Adrenal gland (tissue), 12 donors: ENCODE results near the gene BIRC3. TPM values are rescaled to one million over a fixed set of nuclear protein-coding genes. Genes with fewer than 3 reads are reported as not detected.

ENCODE experiments used
- DNase-seq, 7 donors: peaks; one replicate each; pipeline ENCODE4 v3.0.0-alpha.2; 2019 to 2020
- H3K27ac ChIP-seq, 5 donors: fragments of 200-600 bp; sonication (generic) in 4 of 5; 1 replicate in 3 of 5; 2 replicates in 2 of 5; pipeline versions ENCODE4 v1.5.1 to v1.8.0; 2016 to 2020; ENCODE audit warnings: mild to moderate bottlenecking in 1 of 5
- H3K27me3 ChIP-seq: fragments of 200-600 bp; 2 replicates; pipeline ENCODE4 v1.8.0; 2021
- H3K36me3 ChIP-seq, 2 donors: fragments of 200-600 bp; replicated peaks in 1 of 2; 1 replicate in 1 of 2; 2 replicates in 1 of 2; pipeline versions ENCODE4 v1.5.1 to v1.8.0; 2018 to 2022
- H3K4me1 ChIP-seq, 2 donors: fragments of 200-600 bp; replicated peaks in 1 of 2; 1 replicate in 1 of 2; 2 replicates in 1 of 2; pipeline versions ENCODE4 v1.5.1 to v1.8.0; 2018 to 2021
- H3K4me3 ChIP-seq, 4 donors: fragments of 200-600 bp; sonication (generic) in 3 of 4; one replicate each; pipeline ENCODE4 v1.5.1; 2016 to 2018
- H3K9me3 ChIP-seq, 3 donors: fragments of 200-600 bp; sonication (generic) in 1 of 3; replicated peaks in 1 of 3; 1 replicate in 2 of 3; 2 replicates in 1 of 3; pipeline versions ENCODE4 v1.5.1 to v1.8.0; 2016 to 2021
- CTCF ChIP-seq, 6 experiments: fragments of 450-650 bp in 4 of 6; fragments of 200-600 bp in 2 of 6; sonication (generic) in 1 of 6; IDR thresholded peaks; 1 replicate in 5 of 6; 2 replicates in 1 of 6; pipeline versions ENCODE4 v1.5.1 to v1.8.0; 2016 to 2021; ENCODE audit warnings: antibody characterized with exemption in 6 of 6, mild to moderate bottlenecking in 2 of 6, moderate library complexity in 1 of 6
- POLR2A ChIP-seq, 2 donors: fragments of 450-650 bp; IDR thresholded peaks; one replicate each; pipeline ENCODE4 v1.6.1; 2017; ENCODE audit warnings: antibody characterized with exemption in 2 of 2, mild to moderate bottlenecking in 2 of 2, moderate library complexity in 1 of 2
- WGBS, 4 donors: extraction: QIAGEN DNeasy Blood & Tissue Kit in 2 of 4; methylation state at CpG; one replicate each; pipeline versions ENCODE4 v1.1.5 to v1.1.7; 2013 to 2017; 5-methylcytosine and 5-hydroxymethylcytosine counted together
- intact Hi-C, 2 donors: fragments of 100-400 bp; cut with DNase I; formaldehyde crosslinking; loops; one replicate each; pipeline versions ENCODE4 v1.14.1 to v1.15.0; 2022 to 2023
- polyA plus RNA-seq, 3 donors: library from polyadenylated mRNA; stranded (reverse); fragments of 200-250 nt in 2 of 3; fragments of 350-450 nt in 1 of 3; fragmentation: Illumina TruSeq in 1 of 3; extraction: RNeasy Lipid Tissue Mini Kit (QIAGEN cat#74804) in 1 of 3; gene quantifications; one replicate each; pipeline ENCODE4 v1.2.3, GENCODE V29; 2013 to 2014
- total RNA-seq, 9 donors: library from RNA; depleted of rRNA in 4 of 9; stranded (reverse); fragments of >200 nt in 4 of 9; fragments of 120-200 nt in 1 of 9; fragmentation: NEBNext Ultra II Directional in 1 of 9; extraction: Animal tissue kit (Norgen Biotek cat#: 25700) in 1 of 9; gene quantifications; one replicate each; pipeline versions ENCODE4 v1.1.0 to v1.2.4, GENCODE V29; 2013 to 2023
- donor health status: healthy with polysubstance abuse.
- donor health status: Bipolar disorder and iron deficiency.
- donor health status: DM: yes; HTN: yes; CAD: no.
- donor health status: DM: no; HTN: no; CAD: no.
- donor health status: DM: no; HTN: no; CAD: no.
- donor health status: DM: yes; HTN: yes; CAD: no.

BIRC3 gene
- total and polyA plus RNA-seq, 12 donors = 0.48 to 8.6 (median 3.1) TPM

- no peaks in the 10 kb centered on the region for H3K4me1 ChIP-seq
- DNase-seq = no peak
- H3K27ac ChIP-seq = no peak overlapping the region
- intact Hi-C loops = no loop called here
- H3K36me3 ChIP-seq = peaks cover 0 to 36% of the 10 kb centered on the region in 2 donors
- H3K27me3 ChIP-seq = no peaks in the 10 kb centered on the region
- TF ChIP-seq POLR2A (IDR thresholded peaks at IDR 0.05) = no peak
- no peak for TF ChIP-seq CTCF (IDR thresholded peaks at IDR 0.05)
- no peaks in the 10 kb centered on the region for H3K9me3 ChIP-seq
- H3K4me3 ChIP-seq = no peak overlapping the region
- 87 to 96% (median 91%) methylated on average over 5 of the region's 5 CpGs for WGBS, 4 donors
Measured at GRCh38 chr11:102375720-102376399, 58.6 kb downstream of the BIRC3 start.

DNA sequence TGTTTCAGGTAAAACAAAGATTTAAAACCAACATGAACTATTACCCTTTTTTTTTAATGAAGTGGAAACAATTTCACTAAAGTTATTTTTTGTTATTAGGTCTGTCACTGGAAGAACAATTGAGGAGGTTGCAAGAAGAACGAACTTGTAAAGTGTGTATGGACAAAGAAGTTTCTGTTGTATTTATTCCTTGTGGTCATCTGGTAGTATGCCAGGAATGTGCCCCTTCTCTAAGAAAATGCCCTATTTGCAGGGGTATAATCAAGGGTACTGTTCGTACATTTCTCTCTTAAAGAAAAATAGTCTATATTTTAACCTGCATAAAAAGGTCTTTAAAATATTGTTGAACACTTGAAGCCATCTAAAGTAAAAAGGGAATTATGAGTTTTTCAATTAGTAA is 60.6 kb downstream of the BIRC3 start:
- H3K36me3 ChIP-seq = peaks cover 0 to 46% of the 10 kb centered on the region in 2 donors

DNA sequence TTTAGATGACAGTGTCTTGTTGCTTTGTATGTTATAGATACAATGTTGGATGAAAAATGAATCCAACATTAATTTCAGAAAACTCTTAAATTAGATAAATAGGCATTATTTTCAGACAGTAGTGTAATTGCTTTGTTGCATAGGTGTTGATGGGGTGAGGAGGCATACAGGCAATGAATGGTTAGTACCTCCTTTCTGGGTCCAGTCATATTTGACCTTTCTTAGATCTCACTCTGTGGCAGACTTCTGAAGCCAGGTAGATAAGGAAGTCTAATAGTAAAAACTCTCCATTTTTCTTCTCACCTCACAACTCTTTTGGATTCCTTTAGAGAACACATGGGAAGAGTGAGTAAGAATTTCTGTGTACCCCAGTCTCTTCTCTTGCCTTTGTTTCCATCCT is 61.5 kb downstream of the BIRC3 start:
- no peak for DNase-seq
- Histone ChIP-seq H3K36me3 (peaks cover 0 to 46% of the 10 kb centered on the region in 2 donors), H3K27me3 (no peaks in the 10 kb centered on the region), H3K4me1 (peaks cover 0 to 5% of the 10 kb centered on the region in 2 donors), H3K4me3 (no peak overlapping the region), H3K9me3 (no peaks in the 10 kb centered on the region), H3K27ac (no peak overlapping the region)
- TF ChIP-seq POLR2A (IDR thresholded peaks at IDR 0.05) = no peak
- no peak for TF ChIP-seq CTCF (IDR thresholded peaks at IDR 0.05)
- intact Hi-C loops = no loop called here

More for the DNA sequence above, 60.6 kb downstream of the BIRC3 start:
- Histone ChIP-seq H3K9me3 (no peaks in the 10 kb centered on the region), H3K27ac (no peak overlapping the region), H3K4me1 (no peaks in the 10 kb centered on the region), H3K27me3 (no peaks in the 10 kb centered on the region), H3K4me3 (no peak overlapping the region)
- WGBS, 4 donors = 89 to 93% (median 90%) methylated on average over 2 of the region's 2 CpGs
- DNase-seq = no peak
- TF ChIP-seq POLR2A (IDR thresholded peaks at IDR 0.05) (no peak), CTCF (IDR thresholded peaks at IDR 0.05) (no peak)
- intact Hi-C loops = no loop called here

DNA sequence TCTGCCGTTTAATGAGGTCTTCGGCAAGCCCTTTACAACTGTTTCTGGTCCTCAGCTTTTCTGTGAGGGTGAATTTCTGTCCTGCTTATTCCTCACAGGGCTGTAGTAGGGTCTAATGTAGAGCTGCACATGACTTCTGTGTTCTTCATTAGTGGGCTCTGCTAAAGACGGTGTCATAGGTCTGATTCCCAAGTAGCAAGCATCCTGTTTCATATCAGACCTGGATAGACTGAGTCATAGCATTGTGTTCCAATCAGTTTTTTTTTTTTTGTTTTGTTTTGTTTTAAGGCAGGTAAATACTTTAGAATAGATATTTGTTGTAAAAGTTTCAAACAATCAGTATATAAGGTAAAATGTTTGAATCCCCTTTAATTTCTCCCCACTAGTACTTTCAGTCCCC is 65.1 kb downstream of the BIRC3 start:
- H3K36me3 ChIP-seq = peaks cover 0 to 37% of the 10 kb centered on the region in 2 donors
- no peaks in the 10 kb centered on the region for H3K27me3 ChIP-seq
- no peak for DNase-seq
- H3K4me1 ChIP-seq = peaks cover 22 to 29% of the 10 kb centered on the region in 2 donors
- H3K9me3 ChIP-seq = no peaks in the 10 kb centered on the region
- H3K27ac ChIP-seq = no peak overlapping the region
- no peak for TF ChIP-seq CTCF (IDR thresholded peaks at IDR 0.05)
- no peak for TF ChIP-seq POLR2A (IDR thresholded peaks at IDR 0.05)
- H3K4me3 ChIP-seq = no peak overlapping the region
- 89 to 91% (median 89%) methylated on average over 3 of the region's 3 CpGs for WGBS, 4 donors
- intact Hi-C loops = no loop called here
